CD4-positive, alpha-beta T cell treated with Interleukin-15 for 1 hour (primary cell): Measurements from ENCODE around the gene EMC9.

Source experiments
- DNase-seq: peaks from one replicate; pipeline ENCODE4 v3.0.0-alpha.2; 2020

EMC9 gene

DNA sequence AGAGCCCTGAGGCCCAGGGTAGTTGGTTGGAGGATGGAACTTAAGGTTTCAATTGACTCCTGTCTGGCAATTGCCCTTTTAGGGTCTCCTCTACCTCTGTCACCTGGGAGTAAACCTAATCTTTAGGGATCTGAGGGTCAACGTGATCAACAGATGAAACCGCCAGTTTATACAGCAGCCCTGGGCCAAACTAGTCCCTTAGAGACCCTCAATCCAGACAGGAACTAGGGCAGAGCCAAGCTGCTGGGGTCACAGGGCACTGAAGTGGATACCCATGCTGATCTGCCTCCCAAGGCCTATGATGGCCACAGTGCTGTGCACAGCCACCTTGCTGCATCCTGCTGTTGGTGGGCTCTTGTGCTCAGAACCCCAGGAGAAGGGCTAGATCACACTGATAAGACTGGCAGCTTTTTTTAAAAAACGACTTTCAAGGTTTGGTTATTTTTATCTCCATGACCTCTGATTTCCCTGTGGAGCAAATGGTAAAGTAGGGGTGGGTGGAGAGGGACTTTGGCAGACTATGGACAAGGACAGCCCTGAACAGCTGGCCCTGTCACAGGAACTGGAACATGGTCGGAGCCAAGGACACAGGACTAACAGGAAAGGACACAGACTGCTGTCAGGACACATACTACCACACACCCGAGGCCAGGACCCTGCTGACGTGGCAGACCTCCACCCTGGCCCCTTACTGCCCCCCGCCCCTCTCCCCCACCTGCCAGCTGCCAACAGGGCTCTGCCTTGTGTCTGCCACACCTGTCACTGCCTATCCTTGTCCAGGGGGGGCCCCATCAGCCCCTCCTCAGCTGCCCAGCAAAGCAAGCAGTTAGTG is 10.5 kb downstream of the EMC9 start:
- no peak for DNase-seq

DNA sequence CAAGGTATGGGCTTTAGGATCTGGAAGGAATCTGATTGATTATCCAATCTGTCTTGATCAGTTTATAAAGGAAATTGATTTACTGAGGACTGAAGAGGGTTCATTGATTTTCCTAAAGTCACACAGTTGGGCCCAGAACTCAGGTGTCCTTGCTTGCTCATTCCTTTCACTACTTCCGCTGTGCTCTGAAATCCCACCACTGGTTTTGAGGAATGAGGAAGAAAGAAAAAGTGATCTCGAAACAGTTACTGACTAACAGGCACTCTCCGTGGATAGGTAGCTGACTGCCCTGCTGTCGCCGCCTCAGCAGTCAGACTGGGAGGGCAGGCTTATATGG is 11.0 kb downstream of the EMC9 start, which contains the start of gene FITM1:
TSS of gene FITM1 (plus strand) at position 280 of the 337 bp plus-strand sequence. CDS start 905 bp downstream, outside the sequence.
- DNase-seq = no peak

DNA sequence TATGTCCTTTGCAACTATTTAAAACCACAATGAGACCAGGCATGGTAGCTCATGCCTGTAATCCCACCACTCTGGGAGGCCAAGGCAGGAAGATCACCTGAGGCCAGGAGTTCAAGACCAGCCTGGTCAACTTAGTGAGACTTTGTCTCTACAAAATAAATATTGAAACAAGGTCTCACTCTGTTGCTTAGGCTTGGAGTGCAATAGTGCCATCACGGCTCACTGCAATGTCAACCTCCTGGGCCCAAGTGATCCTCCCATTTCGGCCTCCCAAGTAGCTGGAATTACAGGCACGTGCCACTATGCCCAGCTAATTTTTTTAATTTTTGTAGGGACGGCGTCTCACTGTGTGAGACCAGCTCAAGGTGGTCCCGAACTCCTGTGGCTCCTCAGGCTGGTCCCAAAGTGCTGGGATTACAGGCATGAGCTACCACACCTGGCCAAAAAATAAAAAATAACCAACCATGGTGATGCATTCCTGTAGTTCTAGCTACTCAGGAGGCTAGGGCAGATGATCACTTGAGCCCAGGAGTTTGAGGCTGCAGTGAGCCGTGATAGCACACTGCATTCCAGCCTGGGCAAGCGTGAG is 11.9 kb downstream of the EMC9 start:
- no peak for DNase-seq

DNA sequence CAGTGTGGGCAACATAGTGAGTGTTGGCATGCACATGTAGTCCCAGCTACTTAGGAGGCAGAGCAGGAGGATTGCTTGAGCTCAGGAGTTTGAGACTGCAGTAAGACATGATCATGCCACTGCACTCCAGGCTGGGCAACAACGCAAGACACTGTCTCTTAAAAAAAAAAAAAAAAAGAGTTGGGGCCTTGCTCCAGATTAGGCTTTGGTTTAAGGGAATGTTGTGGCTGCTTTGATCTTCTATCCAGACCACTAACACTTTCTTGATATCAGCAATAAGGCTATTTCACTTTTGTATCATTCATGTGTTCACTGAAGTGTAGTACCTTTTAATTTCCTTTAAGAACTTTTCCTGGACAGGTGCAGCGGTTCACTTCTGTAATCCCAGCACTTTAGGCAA is 13.7 kb downstream of the EMC9 start:
- DNase-seq = no peak

DNA sequence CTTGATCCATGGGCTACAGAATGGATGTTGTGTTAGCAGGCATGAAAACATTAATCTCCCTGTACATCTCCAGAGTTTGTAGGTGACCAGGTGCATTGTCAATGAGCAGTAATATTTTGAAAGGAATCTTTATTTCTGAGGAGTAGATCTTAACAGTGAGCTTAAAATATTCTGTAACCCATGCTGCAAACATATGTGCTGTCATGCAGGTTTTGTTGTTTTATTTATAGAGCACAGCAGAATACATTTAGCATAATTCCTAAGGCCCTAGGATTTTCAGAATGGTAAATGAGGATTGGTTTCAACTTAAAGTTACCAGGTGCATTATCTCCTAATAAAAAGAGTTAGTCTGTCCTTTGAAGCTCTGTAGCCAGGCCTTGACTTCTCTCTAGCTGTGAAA is 14.5 kb downstream of the EMC9 start:
- no peak for DNase-seq

DNA sequence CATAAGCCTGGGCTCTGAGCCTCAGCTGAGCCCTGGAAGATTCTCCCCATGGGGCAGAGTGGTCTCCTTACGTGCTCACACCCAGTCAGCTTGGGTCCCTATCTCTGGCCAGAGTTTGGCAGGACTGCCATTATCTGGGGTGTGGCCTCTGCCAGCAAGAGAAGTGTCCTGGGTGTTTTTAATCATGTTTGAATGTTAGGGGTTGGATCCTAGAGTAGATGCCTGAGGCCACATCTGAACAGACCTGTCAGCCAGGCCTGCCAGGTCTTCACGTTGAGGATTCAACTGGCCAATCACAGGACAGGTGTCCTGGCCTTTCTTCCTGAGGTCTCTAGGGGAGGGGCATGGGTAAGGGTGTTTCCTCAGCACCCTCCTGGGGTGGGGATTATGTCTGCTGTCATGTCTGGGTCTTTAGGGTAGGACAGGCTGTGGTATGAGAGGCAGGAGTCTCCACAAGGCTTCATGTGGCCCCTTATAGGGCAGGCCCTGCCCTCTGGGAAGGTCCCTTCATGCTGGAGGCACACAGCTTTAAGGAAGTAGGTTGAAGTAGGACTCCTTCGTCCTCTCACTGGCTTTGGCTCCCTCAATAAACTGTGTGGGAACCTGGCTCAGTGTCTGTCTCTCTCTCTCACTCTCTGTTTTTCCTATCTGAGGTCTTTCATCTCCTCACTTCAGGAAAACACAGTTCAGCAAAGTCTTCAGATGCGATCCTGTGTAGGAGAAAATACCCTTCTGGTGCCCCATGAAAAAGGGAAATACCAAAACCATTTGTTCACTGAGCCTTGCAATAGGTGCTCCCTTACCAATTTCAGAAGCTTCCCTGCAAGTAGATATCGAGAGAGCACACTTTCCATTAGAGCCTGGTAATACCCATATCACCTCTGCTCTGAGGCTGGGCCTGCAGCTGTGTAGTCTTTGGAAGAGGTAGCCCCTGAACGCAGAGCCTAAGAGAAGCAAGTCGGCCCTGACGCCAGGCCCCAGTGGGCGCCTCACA is 17.7 kb downstream of the EMC9 start:
- peak; percentile 20 for DNase-seq

DNA sequence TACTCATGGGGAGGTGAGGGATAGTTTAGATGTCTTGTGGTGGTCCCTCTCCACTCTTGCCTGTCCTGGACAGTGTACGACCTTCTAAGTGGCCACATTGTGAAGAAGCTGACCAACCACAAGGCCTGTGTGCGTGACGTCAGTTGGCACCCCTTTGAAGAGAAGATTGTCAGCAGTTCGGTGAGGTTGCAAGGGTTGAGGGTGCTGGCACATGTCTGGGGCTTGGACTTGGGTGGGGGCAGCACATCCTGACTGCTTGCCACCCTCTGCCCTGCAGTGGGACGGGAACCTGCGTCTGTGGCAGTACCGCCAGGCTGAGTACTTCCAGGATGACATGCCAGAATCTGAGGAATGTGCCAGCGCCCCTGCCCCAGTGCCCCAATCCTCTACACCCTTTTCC is 18.5 kb downstream of the EMC9 start:
- DNase-seq = no peak

DNA sequence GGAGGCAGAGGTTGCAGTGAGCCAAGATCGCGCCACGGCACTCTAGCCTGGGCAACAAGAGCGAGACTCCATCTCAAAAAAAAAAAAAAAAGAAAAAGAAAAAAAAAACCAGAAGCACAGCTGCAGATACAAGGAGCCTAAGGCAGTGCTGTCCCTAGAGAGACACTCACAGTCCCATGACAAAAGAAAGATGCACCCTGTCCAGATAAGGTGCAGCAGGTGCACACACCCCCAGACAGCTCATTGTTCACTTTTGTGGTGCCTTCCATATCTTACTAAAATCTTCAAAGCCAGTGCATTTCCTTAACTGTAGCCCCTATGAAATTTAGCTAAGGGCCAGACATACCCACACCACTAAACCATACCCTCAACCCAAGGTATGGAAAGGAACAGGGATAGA is 19.0 kb downstream of the EMC9 start:
- DNase-seq = no peak

DNA sequence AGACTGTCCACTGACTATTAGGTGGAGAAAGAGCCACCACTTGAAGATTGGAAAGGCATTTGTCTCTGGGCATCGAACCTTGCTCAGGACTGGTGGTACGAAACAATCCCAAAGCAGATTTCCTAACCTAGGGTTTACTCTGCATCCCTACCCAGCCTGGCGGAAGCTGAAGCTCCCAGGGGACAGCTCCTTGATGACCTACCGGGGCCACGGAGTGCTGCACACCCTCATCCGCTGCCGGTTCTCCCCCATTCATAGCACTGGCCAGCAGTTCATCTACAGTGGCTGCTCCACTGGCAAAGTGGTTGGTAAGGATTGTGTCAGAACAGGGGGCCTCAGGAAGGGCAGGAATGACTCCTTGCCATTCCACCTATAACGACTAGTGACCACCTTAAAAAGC is 20.2 kb downstream of the EMC9 start:
- no peak for DNase-seq

DNA sequence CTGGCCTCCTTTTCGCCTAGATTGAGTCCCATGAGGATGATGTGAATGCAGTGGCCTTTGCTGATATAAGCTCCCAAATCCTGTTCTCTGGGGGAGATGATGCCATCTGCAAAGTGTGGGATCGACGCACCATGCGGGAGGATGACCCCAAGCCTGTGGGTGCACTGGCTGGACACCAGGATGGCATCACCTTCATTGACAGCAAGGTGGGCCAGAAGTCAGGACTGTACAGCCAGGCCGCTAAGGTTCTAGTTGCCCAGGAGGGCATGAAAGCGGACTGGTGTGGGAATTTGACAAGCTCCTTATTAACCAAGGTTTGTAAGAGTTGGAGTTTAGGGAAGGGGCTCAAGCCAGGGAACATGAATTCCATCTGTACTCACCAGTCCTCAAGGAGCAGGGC is 21.7 kb downstream of the EMC9 start:
- DNase-seq = no peak

DNA sequence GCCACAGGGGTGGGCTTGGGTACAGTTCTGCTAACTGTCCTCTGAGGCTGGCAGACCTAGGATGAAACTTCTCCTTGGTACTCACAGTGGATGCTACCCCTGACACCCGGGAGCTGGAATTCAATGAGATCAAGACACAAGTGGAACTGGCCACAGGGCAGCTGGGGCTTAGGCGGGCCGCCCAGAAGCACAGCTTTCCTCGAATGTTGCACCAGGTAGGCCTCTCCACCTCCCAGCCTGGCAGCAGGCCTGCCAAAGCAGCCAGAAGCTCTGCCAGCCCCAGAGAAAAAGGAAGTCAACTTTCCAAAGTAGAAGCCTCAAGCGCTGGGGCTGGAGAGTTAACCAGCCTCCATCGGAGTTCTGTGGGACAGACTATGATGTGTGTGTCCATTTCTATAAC is 24.2 kb downstream of the EMC9 start:
- no peak for DNase-seq

DNA sequence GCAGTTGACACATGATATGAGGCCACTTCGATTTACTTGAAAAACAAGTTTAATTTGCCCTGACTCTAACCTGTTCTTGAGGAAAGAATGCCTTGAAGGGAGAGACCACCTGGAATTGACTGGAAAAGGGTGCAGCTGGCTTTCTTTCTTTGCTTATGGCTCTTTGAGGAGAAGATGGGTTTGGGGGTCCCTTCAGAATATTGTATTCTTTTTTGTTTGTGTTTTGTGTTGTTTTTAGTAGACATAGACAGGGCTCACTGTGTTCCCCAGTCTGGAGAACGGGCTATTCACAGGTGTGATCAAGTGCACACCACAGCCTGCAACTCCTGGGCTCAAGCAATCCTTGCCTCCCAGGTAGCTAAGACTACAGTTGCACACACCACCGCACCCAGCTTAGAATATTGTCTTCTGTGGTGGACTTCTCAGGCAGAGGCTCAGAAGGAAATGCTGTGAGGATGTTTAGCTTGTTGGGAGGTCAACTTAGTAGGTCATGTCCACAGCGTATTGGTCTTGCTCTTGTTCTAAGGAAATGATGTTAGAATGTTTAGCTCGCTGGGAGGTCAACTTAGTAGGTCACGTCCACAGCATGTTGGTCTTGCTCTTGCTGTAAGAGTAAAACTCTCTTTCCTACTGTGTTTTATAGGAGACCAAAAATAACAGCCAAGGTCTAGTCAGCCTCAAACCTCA is 25.1 kb downstream of the EMC9 start:
- DNase-seq = no peak

DNA sequence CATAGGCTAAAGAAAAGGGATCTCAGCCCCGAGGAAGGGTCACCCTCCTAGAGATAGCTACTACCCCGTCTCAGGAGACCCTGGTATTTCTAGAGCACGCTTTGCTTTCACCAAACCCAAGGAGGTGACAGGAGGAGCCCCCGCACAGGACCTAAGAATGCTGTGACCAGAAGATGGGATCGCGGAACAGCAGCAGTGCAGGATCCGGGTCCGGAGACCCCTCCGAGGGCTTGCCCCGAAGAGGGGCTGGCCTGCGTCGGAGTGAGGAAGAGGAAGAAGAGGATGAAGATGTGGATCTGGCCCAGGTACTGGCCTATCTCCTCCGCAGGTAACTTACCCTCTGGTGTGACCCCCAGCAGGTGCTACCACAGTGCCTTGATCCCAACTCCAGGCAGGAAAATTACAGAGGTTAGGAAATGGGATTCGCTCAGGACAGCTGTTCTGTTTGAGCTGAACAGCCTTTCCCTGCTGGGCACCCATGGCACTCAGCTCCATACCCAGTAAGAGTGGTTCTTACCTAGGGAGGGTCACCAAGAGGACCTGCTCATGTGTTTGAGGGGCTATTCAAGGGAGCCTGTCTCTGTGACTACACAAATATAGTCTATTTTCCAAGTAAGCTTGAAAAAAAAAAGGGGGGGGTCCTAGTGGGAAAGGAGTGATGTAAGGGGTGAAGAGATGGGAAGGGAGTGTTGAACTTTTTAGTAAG is 25.8 kb downstream of the EMC9 start:
- no peak for DNase-seq

DNA sequence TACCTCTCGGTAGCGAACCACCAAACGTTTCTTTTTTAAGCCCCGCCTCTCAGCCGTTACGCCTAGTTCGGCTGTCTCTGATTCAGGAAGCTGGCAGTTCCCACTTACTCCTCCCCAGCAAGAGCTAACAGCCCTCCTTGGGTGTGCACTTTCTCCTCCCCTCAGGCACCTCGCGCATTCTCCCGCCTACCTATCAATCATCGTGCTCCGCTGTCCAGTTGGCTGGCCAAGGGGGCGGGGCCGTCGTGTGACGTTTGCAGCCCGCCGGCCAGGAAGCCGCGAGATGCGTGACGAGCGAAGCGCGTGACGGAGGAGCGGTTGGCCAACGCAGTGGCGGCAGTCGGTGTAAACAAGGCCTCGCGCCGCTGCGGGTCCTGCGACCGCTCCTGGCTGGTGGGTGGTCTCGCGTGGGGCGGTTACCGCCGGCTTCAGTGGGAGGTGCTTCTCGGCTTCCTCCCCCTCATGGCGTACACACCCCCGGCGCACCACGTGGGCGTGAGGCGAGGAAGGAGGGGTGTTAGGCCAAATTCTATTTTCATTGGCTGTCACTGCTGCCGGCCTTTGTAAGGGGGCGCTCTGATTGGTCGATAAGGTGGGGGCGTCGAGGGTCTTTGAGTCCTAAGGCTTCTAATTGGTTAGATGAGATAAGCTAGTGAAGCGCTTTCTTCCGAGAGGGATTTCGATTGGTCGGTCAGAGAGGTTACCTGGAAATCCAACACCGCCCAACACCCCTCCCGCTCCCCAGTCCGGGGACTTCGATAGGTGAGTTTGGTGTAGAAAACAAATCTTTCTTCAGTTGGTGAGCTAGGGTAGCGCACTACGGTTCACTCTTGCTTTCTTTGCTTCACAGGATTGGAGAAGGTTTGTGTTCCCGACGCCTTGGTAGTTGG is 26.6 kb downstream of the EMC9 start, which contains the start of the genes DCAF11 and NRL:
TSS of gene DCAF11 (plus strand) at position 246 of the 890 bp plus-strand sequence. CDS start 818 bp downstream, outside the sequence.
TSS of gene NRL (minus strand) at position 418 of the 890 bp plus-strand sequence. CDS start 32,101 bp downstream, outside the sequence.
- peak; percentile 100 for DNase-seq

DNA sequence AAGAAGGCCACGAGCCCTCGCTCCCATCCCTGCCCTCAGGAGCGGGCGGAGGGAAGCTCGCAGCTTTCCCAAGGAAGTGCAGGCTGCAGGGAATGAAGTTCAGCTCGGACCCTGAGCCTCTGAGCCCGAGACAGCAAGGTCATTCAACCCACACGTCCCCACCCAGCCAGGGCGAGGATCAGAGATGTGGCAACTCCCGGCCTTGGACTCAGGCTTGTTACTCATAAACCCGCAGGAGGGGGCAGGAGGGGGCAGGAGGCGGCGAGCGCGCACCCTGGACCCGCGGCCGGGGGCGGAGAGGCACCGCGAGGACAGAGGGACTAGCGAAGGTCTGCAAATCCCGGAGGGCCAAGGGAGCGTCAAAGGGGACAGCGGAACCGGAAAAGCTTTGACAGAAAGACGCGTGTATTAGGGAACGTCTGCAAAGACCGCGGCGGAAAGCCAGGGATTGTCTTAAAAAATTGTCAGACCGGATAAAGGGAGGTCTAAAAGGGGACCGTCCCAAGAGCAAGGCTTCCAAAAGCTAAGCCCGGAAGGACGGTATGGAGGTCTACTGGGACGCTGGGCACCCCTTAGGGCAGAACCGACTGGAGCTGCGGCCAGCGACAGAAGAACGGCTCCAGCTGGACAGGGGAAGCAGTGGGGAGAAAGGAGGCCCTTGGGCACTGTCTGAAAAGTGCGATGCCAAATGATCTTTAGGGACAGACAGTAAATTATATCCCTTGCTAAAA is 27.4 kb downstream of the EMC9 start:
- DNase-seq = peak; percentile 83

DNA sequence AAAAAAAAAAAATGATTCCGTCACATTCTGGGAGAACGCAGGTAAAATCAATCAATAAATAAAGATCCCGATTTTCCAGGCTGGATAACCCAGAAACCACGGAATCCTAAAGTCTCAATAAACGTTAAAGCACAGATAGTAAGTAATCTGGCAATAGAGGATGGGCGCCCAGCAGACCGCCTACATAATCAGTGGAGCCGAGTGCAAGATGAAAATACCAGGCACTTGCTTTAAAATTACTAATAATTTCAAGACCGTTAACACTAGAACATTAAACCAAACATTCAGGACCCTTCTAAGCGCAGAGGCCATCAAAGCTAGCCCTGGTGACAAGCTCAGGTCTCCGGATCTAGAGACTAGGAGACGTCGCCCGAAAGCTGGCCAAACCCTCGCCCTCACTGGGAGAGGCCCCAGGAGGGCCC is 28.0 kb downstream of the EMC9 start:
- no peak for DNase-seq

DNA sequence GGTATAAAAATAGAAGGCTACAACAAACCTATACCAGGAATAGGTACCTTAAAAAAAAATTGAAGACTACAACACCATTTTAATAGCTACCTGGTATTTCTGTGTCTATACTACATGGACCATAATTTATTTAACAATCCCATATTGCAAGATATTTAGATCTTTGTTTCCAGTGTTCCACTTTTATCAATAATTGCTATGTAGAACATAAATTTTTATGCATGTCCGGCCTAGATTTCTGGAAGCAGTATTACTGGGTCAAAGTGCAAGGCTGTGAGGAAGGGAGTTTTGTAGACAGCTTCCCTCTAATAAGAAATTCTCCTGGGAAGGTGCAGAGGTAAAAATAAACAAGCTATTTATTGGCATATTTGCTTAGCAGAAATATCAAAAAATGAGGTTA is 30.9 kb downstream of the EMC9 start:
- no peak for DNase-seq

DNA sequence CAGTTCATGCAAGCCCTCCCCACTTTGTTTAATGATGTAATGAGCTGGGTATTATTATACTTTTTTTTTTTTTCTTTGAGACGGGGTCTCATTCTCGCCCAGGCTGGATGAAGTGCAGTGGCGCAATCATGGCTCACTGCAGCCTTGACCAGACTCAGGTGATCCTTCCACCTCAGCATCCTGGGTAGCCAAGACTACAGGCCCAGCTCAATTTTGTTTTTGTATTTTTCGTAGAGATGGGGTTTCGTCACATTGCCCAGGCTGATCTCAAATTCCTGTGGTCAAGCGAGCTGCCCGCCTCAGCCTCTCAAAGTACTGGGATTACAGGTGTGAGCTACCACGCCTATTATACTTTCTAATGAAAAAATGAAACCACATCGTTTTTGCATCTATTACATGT is 31.3 kb downstream of the EMC9 start:
- no peak for DNase-seq

DNA sequence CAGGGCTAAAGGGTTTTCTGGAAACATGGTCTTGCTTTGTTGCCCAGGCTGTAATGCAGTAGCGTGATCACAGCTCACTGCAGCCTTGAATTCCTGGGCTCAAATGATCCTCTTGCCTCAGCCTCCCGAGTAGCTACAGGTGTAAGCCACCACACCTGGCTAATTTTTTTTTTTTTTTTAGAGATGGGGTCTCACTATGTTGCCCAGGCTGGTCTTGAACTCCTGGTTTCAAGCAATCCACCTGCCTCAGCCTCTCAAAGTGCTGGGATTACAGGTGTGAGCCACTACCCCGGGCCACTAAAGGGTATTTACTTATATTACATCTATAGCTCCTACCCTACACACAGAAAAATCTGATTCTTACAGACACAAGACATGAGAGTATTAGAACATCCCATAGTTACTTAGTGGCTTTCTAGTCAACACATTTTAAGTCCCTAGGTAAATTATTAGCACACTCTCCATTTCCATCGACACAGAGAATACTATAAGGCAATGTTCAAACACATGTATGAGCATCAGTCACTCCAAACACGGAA is 33.0 kb downstream of the EMC9 start:
- DNase-seq = no peak
